IMR-90 (cell line): ENCODE results near the gene PITPNM1.

Source experiments
- BHLHE40 ChIP-seq: fragments of 150-350 bp; IDR thresholded peaks from 2 replicates; pipeline ENCODE4 v1.6.1; 2016; ENCODE audit warnings: mild to moderate bottlenecking, low read depth, low read length
- CEBPB ChIP-seq: IDR thresholded peaks from 2 replicates; pipeline ENCODE4 v1.6.1; 2012; ENCODE audit warnings: low read depth, low read length, improper control_type of control experiment
- CHD1 ChIP-seq: IDR thresholded peaks from 2 replicates; pipeline ENCODE4 v1.6.1; 2012; ENCODE audit warnings: low read depth, low read length, improper control_type of control experiment
- CTCF ChIP-seq: conservative IDR thresholded peaks from 2 replicates; pipeline ENCODE4 v1.5.1; 2012; ENCODE audit warnings: mild to moderate bottlenecking, low read depth, low read length, improper control_type of control experiment
- FOS ChIP-seq: fragments of 150-350 bp; IDR thresholded peaks from 2 replicates; pipeline ENCODE4 v1.6.1; 2016; ENCODE audit warnings: low read depth, low read length
- MAFK ChIP-seq: IDR thresholded peaks from 2 replicates; pipeline ENCODE4 v1.6.1; 2012; ENCODE audit warnings: low read depth, low read length, improper control_type of control experiment
- NFE2L2 ChIP-seq: fragments of 150-350 bp; IDR thresholded peaks from 2 replicates; pipeline ENCODE4 v1.6.1; 2016; ENCODE audit warnings: low read depth, mild to moderate bottlenecking, low read length
- POLR2A ChIP-seq: IDR thresholded peaks from 2 replicates; pipeline ENCODE4 v1.6.1; 2012; ENCODE audit warnings: mild to moderate bottlenecking, low read depth, low read length
- RAD21 ChIP-seq: IDR thresholded peaks from 2 replicates; pipeline ENCODE4 v1.6.1; 2012; ENCODE audit warnings: low read length, improper control_type of control experiment
- RCOR1 ChIP-seq: IDR thresholded peaks from 2 replicates; pipeline ENCODE4 v1.6.1; 2012; ENCODE audit warnings: mild to moderate bottlenecking, low read length, improper control_type of control experiment; ENCODE audit not compliant: insufficient replicate concordance
- RFX5 ChIP-seq: IDR thresholded peaks from 2 replicates; pipeline ENCODE4 v1.8.0; 2012; ENCODE audit warnings: low read depth, mild to moderate bottlenecking, low read length, moderate library complexity
- SMC3 ChIP-seq: fragments of 150-350 bp; IDR thresholded peaks from 2 replicates; pipeline ENCODE4 v1.6.1; 2016; ENCODE audit warnings: low read depth, mild to moderate bottlenecking, antibody characterized with exemption, low read length, moderate library complexity
- TF ChIP-seq, protein P1 (sequence below): fragments of 150-350 bp; IDR thresholded peaks from 2 replicates; pipeline ENCODE4 v1.6.1; 2017; ENCODE audit warnings: mild to moderate bottlenecking, antibody characterized with exemption, low read length, low read depth
- TF ChIP-seq, protein P2 (sequence below): fragments of 150-350 bp; IDR thresholded peaks from 2 replicates; pipeline ENCODE4 v1.6.1; 2016; ENCODE audit warnings: low read depth, mild to moderate bottlenecking, low read length, moderate library complexity, borderline replicate concordance

DNA sequence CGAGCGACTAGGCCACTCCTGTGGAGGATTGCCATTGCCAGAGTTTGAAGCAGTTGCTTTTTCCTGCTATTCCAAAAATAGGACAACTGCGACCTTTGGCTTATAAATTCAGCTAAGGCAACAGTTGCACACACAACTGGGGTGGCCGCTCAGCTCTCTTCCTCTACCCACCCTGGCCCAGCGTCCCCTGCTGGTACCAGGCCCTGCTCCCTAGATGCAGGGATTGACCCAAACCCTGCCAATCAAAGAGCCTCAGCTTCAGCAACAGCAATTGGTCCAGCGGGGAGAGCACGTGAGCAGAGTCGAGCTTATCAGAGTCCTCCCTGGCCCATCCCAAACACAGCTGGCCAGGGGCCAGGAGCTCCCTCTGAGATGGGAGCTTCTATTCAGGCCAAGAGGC, 40.1 kb upstream of the PITPNM1 start:
- no peak for TF ChIP-seq CTCF
- TF ChIP-seq RCOR1, result no peak
- TF ChIP-seq POLR2A, result no peak
- TF ChIP-seq, protein P1, sequence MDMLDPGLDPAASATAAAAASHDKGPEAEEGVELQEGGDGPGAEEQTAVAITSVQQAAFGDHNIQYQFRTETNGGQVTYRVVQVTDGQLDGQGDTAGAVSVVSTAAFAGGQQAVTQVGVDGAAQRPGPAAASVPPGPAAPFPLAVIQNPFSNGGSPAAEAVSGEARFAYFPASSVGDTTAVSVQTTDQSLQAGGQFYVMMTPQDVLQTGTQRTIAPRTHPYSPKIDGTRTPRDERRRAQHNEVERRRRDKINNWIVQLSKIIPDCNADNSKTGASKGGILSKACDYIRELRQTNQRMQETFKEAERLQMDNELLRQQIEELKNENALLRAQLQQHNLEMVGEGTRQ, result no peak
- TF ChIP-seq RFX5, result no peak
- no peak for TF ChIP-seq RAD21
- no peak for TF ChIP-seq CEBPB
- no peak for TF ChIP-seq CHD1
- TF ChIP-seq MAFK, result no peak
- TF ChIP-seq, protein P2, sequence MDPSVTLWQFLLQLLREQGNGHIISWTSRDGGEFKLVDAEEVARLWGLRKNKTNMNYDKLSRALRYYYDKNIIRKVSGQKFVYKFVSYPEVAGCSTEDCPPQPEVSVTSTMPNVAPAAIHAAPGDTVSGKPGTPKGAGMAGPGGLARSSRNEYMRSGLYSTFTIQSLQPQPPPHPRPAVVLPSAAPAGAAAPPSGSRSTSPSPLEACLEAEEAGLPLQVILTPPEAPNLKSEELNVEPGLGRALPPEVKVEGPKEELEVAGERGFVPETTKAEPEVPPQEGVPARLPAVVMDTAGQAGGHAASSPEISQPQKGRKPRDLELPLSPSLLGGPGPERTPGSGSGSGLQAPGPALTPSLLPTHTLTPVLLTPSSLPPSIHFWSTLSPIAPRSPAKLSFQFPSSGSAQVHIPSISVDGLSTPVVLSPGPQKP, result no peak
- TF ChIP-seq NFE2L2, result no peak
- no peak for TF ChIP-seq BHLHE40
- no peak for TF ChIP-seq FOS
- TF ChIP-seq SMC3, result no peak
